Upper lobe of left lung (tissue), 4 donors: Measurements from ENCODE around the gene LAS1L.

Source experiments
- EP300 ChIP-seq, 4 donors: sonication (generic); formaldehyde crosslinking; IDR thresholded peaks; one replicate each; pipeline ENCODE4 v1.5.1; 2017; ENCODE audit warnings: antibody characterized with exemption in 4 of 4, control low read depth in 2 of 4
- POLR2A ChIP-seq, 4 donors: fragments of 450-650 bp; IDR thresholded peaks; one replicate each; pipeline ENCODE4 v1.5.1; 2016 to 2017; ENCODE audit warnings: antibody characterized with exemption in 4 of 4, mild to moderate bottlenecking in 2 of 4
- POLR2AphosphoS5 ChIP-seq, 2 donors: sonication (generic); formaldehyde crosslinking; IDR thresholded peaks; one replicate each; pipeline ENCODE4 v1.5.1; 2017; ENCODE audit warnings: antibody characterized with exemption in 2 of 2
- TF ChIP-seq, protein P1 (sequence below), 6 experiments: fragments of 450-650 bp in 4 of 6; fragments of 200-600 bp in 2 of 6; sonication (generic) in 2 of 6; IDR thresholded peaks; one replicate each; pipeline ENCODE4 v1.5.1; 2016 to 2019; ENCODE audit warnings: antibody characterized with exemption in 6 of 6

DNA sequence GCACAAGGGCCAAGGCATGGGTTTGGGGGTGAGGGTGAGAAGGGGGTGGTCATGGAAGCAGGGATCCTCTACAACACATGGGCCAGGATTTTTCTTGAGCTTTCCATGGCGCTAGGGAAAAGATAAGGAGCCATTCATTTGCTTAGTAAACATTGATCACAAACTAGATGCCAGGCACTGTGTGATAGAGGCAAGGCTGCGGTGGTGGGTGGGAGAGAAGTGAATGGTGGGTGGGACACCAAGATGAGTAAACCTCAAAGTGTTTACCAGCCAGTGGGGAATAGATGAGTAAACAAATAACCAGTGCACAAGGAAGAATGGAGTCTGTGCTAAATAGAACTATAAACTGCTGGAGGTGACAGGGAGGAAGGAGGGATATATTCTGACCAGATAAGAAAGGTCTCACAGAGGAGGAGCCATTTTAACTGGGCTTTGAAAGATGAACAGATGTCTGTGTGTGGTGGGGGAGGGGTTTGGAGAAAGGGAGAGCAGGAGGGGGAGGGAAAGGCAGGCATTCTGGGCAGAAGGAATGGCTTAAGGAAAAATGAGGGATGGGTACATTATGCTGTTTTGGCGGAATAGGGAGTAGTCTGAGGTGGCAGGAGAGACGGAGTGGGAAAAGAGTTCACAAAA lies 48.0 kb upstream of the LAS1L start:
- TF ChIP-seq, protein P1, sequence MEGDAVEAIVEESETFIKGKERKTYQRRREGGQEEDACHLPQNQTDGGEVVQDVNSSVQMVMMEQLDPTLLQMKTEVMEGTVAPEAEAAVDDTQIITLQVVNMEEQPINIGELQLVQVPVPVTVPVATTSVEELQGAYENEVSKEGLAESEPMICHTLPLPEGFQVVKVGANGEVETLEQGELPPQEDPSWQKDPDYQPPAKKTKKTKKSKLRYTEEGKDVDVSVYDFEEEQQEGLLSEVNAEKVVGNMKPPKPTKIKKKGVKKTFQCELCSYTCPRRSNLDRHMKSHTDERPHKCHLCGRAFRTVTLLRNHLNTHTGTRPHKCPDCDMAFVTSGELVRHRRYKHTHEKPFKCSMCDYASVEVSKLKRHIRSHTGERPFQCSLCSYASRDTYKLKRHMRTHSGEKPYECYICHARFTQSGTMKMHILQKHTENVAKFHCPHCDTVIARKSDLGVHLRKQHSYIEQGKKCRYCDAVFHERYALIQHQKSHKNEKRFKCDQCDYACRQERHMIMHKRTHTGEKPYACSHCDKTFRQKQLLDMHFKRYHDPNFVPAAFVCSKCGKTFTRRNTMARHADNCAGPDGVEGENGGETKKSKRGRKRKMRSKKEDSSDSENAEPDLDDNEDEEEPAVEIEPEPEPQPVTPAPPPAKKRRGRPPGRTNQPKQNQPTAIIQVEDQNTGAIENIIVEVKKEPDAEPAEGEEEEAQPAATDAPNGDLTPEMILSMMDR (IDR thresholded peaks at IDR 0.05) = no peak
- TF ChIP-seq POLR2A (IDR thresholded peaks at IDR 0.05) (no peak), POLR2AphosphoS5 (IDR thresholded peaks at IDR 0.05) (no peak), EP300 (IDR thresholded peaks at IDR 0.05) (no peak)
